NB4 (cell line): Measurements from ENCODE around the gene PDZD2.

Source experiments
- CTCF ChIP-seq: IDR thresholded peaks from one replicate; pipeline ENCODE4 v1.5.1; 2012; ENCODE audit warnings: low read depth, low read length
- MAX ChIP-seq: IDR thresholded peaks from 2 replicates; pipeline ENCODE4 v1.6.1; 2011; ENCODE audit warnings: low read depth, low read length
- MYC ChIP-seq: IDR thresholded peaks from 2 replicates; pipeline ENCODE4 v1.6.1; 2011; ENCODE audit warnings: low read depth, low read length
- POLR2A ChIP-seq: IDR thresholded peaks from 2 replicates; pipeline ENCODE4 v1.6.1; 2011; ENCODE audit warnings: mild to moderate bottlenecking; ENCODE audit not compliant: insufficient read length; ENCODE audit errors: extremely low read depth

- no peak for TF ChIP-seq CTCF
- no peak for TF ChIP-seq POLR2A
- TF ChIP-seq MAX: no peak
- TF ChIP-seq MYC: no peak
Observed at GRCh38 chr5:31671339-31671741, 32.4 kb downstream of the PDZD2 start.
